Measurements from ENCODE around the gene HAUS7. TPM values are rescaled to one million over a fixed set of nuclear protein-coding genes. Genes with fewer than 3 reads are reported as not detected.

The HAUS7 gene
- polyA plus RNA-seq, 5 donors, result 27.1 to 45.0 (median 36.5) TPM

- DNase-seq, result no peak
Observed at GRCh38 chrX:153478746-153479145, 8.4 kb upstream of the HAUS7 start.

GRCh38 chrX:153477901-153478300, 7.5 kb upstream of the HAUS7 start:
- no peak for DNase-seq

DNA sequence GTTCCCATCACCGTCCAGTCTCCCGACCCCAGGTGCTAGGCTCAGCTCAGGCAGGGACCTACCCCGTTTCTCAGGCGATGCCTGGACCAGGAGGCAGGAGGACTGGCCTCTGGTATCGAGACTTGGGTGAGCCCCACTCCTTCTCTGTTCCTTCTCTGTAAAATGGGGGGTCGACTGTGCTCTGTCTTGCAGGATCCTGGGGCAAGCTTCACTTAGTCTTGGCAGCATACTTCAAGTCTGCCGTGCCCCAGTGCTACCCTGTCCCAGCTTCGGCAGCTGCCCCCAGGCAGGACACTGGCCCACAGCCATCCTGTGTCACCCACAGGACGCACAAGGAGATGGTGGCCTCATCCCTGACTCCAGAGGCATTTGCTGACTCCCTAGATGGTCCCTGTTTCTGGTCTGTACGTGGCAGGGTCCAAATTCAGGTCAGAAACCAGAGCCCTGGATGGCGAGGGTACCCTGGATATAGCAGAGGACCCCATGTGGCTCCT, 7.0 kb upstream of the HAUS7 start:
- DNase-seq, result no peak

- DNase-seq, result peak in 1 of 2 donors; percentile 64
Observed at GRCh38 chrX:153476666-153477363, 6.4 kb upstream of the HAUS7 start.

GRCh38 chrX:153475751-153476281, 5.4 kb upstream of the HAUS7 start:
- no peak for DNase-seq

DNA sequence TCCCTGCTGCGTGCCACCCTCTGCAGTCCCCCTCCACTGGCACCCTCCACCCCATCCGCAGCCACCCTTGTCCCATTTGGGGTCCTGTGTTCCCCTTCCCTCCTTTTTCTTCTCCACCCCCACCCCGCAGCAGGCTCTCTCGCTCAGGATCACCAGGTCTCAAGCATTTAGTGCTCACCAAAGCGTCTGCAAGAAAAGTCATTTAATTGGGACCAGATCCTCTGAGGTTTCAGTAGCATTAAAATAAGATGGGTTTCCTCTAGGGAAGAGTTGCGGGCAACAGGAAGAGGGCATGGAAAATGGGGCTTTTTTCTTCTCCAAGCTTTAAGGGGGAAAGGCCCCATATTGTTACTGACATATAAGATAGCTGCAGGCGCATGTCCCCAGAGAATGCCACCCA, 4.9 kb upstream of the HAUS7 start:
- DNase-seq, result no peak

- DNase-seq, result peak in 1 of 2 donors; percentile 60
Observed at GRCh38 chrX:153474718-153475117, 4.3 kb upstream of the HAUS7 start.

GRCh38 chrX:153474266-153474665, 3.9 kb upstream of the HAUS7 start:
- DNase-seq, result no peak

DNA sequence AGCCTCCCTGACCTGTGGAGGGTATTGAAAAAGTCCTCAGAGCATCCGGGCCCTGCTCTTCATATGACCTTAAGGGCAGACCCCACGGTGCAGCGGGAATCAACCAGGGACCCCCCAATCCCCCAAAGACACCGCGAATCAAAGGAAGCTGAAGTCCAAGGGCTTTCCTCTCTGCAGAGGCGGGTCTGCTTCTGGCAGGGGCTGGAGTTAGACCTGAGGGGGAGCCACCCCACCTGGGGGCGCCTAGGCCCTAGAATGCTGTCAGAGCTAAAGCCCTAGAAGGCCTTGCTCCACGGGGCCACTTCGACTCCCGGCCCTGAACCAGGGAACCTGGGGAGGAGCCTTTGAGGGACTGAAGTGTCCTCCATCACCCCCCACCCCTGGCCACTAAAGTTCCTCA, 2.8 kb upstream of the HAUS7 start:
- DNase-seq, result no peak

- DNase-seq, result no peak
Observed at GRCh38 chrX:153471663-153472280, 1.4 kb upstream of the HAUS7 start.

DNA sequence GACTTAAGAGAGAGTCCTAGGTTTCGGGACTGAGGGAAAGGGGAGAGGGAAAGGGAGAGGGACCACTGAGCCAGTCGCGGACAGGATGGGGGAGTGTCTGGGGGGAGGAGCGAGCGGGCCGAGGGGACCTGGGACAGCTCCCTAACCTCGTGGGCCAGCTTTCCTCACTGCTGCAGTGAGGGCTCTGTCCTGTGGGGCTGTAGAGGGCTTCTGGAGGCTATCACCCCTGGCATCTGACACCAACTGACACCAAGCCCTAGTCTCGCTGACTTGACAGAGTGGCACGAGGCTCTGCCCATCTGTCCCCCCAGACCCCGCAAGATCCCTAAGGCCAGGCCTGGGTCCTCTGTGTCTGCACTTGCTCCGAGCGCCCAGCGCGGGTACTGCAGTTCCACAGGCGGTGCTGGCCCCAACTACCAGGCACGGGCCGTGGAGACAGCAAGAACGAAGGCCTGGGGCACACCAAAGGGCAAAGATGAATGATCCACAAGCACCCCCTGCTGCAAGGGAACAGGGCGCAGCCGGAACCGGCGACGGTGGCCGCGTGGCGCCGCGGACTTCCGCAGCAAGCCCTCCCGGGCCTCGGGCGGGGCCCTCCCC, 465 bp downstream of the HAUS7 start:
- no peak for DNase-seq

GRCh38 chrX:153468008-153468580, 2.3 kb downstream of the HAUS7 start:
- no peak for DNase-seq

- no peak for DNase-seq
Observed at GRCh38 chrX:153465691-153466380, 4.5 kb downstream of the HAUS7 start.

DNA sequence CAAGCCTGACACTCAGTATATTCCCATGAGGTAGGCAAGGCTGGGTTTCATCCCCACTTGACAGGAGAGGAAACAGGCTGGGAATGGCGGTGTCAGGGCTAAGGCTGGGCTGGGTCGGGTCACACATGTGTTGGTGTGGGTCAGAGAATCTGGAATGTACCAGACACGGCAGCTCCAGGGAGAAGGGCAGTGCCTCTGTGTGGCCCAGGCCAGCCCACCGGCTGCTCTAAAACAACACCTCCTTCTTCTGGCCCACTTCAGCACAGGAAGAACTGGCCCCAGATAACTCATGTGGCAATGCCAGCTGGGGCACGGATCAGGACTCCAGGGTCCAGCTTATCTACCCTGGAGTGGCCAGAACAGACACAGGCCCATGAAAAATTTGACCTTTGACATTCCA, 6.3 kb downstream of the HAUS7 start:
- no peak for DNase-seq

- no peak for DNase-seq
Observed at GRCh38 chrX:153463556-153463955, 6.8 kb downstream of the HAUS7 start.

GRCh38 chrX:153463031-153463430, 7.3 kb downstream of the HAUS7 start:
- no peak for DNase-seq

GRCh38 chrX:153462291-153462690, 8.1 kb downstream of the HAUS7 start:
- no peak for DNase-seq

DNA sequence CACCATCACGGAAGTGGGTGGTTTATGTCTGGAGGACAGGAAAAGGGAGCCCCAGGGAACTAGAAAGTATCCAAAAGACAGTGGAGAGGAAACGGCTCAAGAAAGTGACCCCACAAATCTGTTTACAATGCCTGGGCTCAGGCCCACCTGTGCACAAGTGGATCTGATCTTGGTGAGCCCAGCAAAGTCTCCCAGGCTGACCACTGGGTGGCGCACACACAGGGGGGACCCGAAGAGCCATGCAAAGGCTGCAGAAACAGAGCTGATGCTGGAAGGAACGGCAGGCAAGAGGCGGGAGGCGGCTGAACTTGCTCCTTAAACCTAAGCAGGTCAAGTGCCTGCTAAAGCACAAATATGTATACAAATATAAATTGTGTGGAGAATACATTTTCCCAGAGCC, 9.6 kb downstream of the HAUS7 start:
- DNase-seq, result no peak

- no peak for DNase-seq
Observed at GRCh38 chrX:153459986-153460385, 10.4 kb downstream of the HAUS7 start.

- DNase-seq, result no peak
Observed at GRCh38 chrX:153458476-153458875, 11.9 kb downstream of the HAUS7 start.

- no peak for DNase-seq
Observed at GRCh38 chrX:153457827-153458466, 12.4 kb downstream of the HAUS7 start.
